Ascending aorta (tissue), 2 donors: Measurements from ENCODE around the gene DEPDC5. TPM values are rescaled to one million over a fixed set of nuclear protein-coding genes. Genes with fewer than 3 reads are reported as not detected.
"Not testable (repeated sequence)": the region's sequence is repeated elsewhere in the genome, so short reads cannot be mapped to it uniquely, and the experiment has no call there.

Experiments used
- DNase-seq, 2 donors: peaks; one replicate each; pipeline ENCODE4 v3.0.0-alpha.2; 2019; ENCODE audit warnings: low spot score in 2 of 2
- H3K27ac ChIP-seq, 2 donors: fragments of 200-600 bp; sonication (generic); one replicate each; pipeline ENCODE4 v1.5.1; 2016 to 2017; ENCODE audit warnings: mild to moderate bottlenecking in 1 of 2
- H3K27me3 ChIP-seq: fragments of 200-600 bp; sonication (generic); one replicate; pipeline ENCODE4 v1.5.1; 2017
- H3K36me3 ChIP-seq, 2 donors: fragments of 200-600 bp; sonication (generic); one replicate each; pipeline ENCODE4 v1.5.1; 2016
- H3K4me1 ChIP-seq, 2 donors: fragments of 200-600 bp; sonication (generic); one replicate each; pipeline ENCODE4 v1.5.1; 2016 to 2017; ENCODE audit warnings: mild to moderate bottlenecking in 1 of 2
- H3K4me3 ChIP-seq, 2 donors: fragments of 200-600 bp; sonication (generic); one replicate each; pipeline ENCODE4 v1.5.1; 2016 to 2017; ENCODE audit warnings: mild to moderate bottlenecking in 1 of 2
- H3K9me3 ChIP-seq, 2 donors: fragments of 200-600 bp; sonication (generic); one replicate each; pipeline ENCODE4 v1.5.1; 2016
- CTCF ChIP-seq, 3 experiments: fragments of 200-600 bp in 2 of 3; fragments of 450-650 bp in 1 of 3; sonication (generic) in 2 of 3; IDR thresholded peaks; one replicate each; pipeline ENCODE4 v1.5.1; 2016 to 2019; ENCODE audit warnings: antibody characterized with exemption in 3 of 3, mild to moderate bottlenecking in 1 of 3, moderate library complexity in 1 of 3
- intact Hi-C: fragments of 100-400 bp; cut with DNase I; formaldehyde crosslinking; loops from one replicate; pipeline ENCODE4 v1.15.1; 2023
- total RNA-seq: library from RNA; depleted of rRNA; stranded (reverse); fragments of >200 nt; gene quantifications from one replicate; pipeline ENCODE4 v1.1.0, GENCODE V29; 2016

The DEPDC5 gene
- total RNA-seq: 5.2 TPM

DNA sequence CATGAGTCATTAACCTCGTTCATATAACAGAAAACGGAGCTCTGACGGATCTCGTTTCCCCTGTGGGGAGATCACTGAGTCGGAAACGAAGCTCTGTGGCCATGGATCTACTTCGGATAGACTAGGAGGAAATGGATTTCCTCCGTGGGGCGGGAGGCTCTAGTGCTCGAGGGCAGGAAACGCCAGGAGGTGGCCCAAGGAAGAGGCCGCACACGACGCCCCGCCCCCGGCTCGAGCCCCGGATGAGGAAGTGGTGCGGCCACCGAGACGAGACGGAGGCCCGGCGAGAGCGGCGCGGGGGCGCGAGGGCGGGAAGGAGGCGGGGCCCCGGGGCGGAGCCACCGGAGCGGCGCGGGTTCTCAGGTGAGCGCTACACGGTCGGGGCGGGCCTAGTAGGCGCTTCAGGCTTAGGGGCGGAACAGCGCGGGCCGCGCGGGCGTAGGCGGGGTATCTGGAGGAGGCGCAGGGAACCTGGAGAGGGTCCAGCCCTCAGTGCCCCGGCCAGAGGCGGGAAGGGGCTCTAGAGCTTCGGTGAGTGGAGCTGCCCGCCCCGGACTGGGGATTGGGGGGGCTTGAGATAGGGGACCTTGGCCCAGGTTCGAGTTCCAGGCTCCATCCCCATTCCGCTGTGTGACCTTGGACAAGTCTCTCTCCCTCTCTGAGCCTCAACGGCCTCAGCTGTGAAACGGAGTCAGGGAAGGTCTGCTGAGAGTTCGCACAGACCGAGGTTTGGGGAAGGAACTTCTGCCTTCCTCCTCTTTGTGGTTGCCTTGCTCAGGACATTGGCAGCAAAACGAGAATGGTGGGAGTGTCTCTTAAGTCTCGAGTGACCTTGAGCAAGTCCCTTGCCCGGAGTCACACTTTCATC lies at the start of gene DEPDC5:
Gene DEPDC5 (plus strand): TSS at position 386 of the 868 bp plus-strand sequence. CDS start 903 bp downstream, outside the sequence.
- H3K4me1 ChIP-seq: peaks cover 0 to 20% of the 10 kb centered on the region in 2 donors
- no peaks in the 10 kb centered on the region for H3K9me3 ChIP-seq
- no peak for TF ChIP-seq CTCF (IDR thresholded peaks at IDR 0.05)
- no peaks in the 10 kb centered on the region for H3K27me3 ChIP-seq
- intact Hi-C loops: loop anchor here (1.0 to 5.0 kb wide), 3 partner anchors 72 to 190 kb away; partner anchors contain the start of genes PISD and YWHAH
- peak within 1 kb of the TSS; percentile 64 to 91 for H3K4me3 ChIP-seq
- peak within 1 kb of the TSS; percentile 93 to 94 for H3K27ac ChIP-seq
- H3K36me3 ChIP-seq: peaks cover under 1 to 1% of the 10 kb centered on the region in 2 donors
- DNase-seq: peak; percentile 82 to 97

- intact Hi-C loops: no loop called here
- DNase-seq: no peak
- peaks cover 39 to 58% of the 10 kb centered on the region in 2 donors for H3K36me3 ChIP-seq
- H3K4me3 ChIP-seq: no peak overlapping the region
- no peaks in the 10 kb centered on the region for H3K27me3 ChIP-seq
- TF ChIP-seq CTCF (IDR thresholded peaks at IDR 0.05): no peak
- no peak overlapping the region for H3K27ac ChIP-seq
- H3K9me3 ChIP-seq: no peaks in the 10 kb centered on the region
- no peaks in the 10 kb centered on the region for H3K4me1 ChIP-seq
These were observed 46.3 kb upstream of the DEPDC5 start for GRCh38 chr22:31707519-31707918.

GRCh38 chr22:31711226-31711625 lies 42.6 kb upstream of the DEPDC5 start:
- H3K4me3 ChIP-seq, H3K9me3 ChIP-seq, H3K4me1 ChIP-seq, DNase-seq, H3K27ac ChIP-seq, H3K27me3 ChIP-seq, intact Hi-C loops: not testable (repeated sequence)
- H3K36me3 ChIP-seq: peaks cover 41 to 72% of the 10 kb centered on the region in 2 donors

- intact Hi-C loops: no loop called here
- H3K4me3 ChIP-seq: no peak overlapping the region
- no peaks in the 10 kb centered on the region for H3K9me3 ChIP-seq
- no peaks in the 10 kb centered on the region for H3K27me3 ChIP-seq
- H3K4me1 ChIP-seq: no peaks in the 10 kb centered on the region
- H3K27ac ChIP-seq: no peak overlapping the region
- TF ChIP-seq CTCF (IDR thresholded peaks at IDR 0.05): no peak
- DNase-seq: no peak
- peaks cover 50 to 80% of the 10 kb centered on the region in 2 donors for H3K36me3 ChIP-seq
These were observed 38.6 kb upstream of the DEPDC5 start for GRCh38 chr22:31715147-31715778.

DNA sequence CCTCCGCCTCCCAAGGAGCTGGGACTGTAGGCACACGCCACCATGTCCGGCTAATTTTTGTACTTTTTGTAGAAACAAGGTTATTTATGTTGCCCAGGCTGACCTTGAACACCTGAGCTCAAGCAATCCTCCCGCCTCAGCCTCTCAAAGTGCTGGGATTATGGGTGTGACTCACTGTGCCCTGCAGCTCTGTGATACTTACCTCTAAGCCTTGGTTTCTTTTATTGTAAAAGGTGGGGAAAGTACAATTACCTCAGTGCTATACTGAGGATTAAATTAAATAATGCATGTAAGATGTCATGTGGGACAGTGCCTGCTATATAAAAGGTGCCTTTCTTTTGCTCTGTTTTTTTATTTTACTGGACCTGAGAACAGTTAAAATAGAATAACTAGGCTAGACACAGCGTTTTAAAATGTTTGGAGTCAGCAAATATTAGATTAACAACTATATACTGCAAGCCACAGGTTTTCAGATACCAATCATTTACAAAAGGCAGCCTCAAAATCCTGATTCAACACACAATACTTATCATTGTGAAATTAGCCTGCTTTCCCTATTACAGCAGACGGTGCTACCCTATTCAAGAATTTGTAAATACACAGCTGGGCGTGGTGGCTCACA lies 33.9 kb upstream of the DEPDC5 start:
- DNase-seq: no peak
- Histone ChIP-seq H3K27ac (no peak overlapping the region), H3K36me3 (peaks cover 53 to 58% of the 10 kb centered on the region in 2 donors), H3K9me3 (no peaks in the 10 kb centered on the region), H3K4me1 (no peaks in the 10 kb centered on the region), H3K27me3 (no peaks in the 10 kb centered on the region), H3K4me3 (no peak overlapping the region)
- intact Hi-C loops: no loop called here
- TF ChIP-seq CTCF (IDR thresholded peaks at IDR 0.05): no peak
